Measurements from ENCODE around the gene AHNAK2.

Gene AHNAK2

GRCh38 chr14:104941508-104942365 lies 36.4 kb downstream of the AHNAK2 start:
- TF ChIP-seq CTCF (conservative IDR thresholded peaks at IDR 0.05) = no peak
- no peak overlapping the region for H3K27ac ChIP-seq

GRCh38 chr14:104940526-104941150 lies 37.5 kb downstream of the AHNAK2 start:
- H3K27ac ChIP-seq = no peak overlapping the region
- no peak; the same call in 1 of the 2 replicates for TF ChIP-seq CTCF (conservative IDR thresholded peaks at IDR 0.05)

GRCh38 chr14:104939666-104940410 lies 38.3 kb downstream of the AHNAK2 start:
- no peak overlapping the region for H3K27ac ChIP-seq
- no peak for TF ChIP-seq CTCF (conservative IDR thresholded peaks at IDR 0.05)

GRCh38 chr14:104938960-104939359 lies 39.2 kb downstream of the AHNAK2 start:
- H3K27ac ChIP-seq = no peak overlapping the region
- TF ChIP-seq CTCF (conservative IDR thresholded peaks at IDR 0.05) = no peak

- no peak for TF ChIP-seq CTCF (conservative IDR thresholded peaks at IDR 0.05)
- H3K27ac ChIP-seq = no peak overlapping the region
Observed at GRCh38 chr14:104938436-104938835, 39.7 kb downstream of the AHNAK2 start.

GRCh38 chr14:104937694-104938365 lies 40.3 kb downstream of the AHNAK2 start:
- TF ChIP-seq CTCF (conservative IDR thresholded peaks at IDR 0.05) = no peak
- no peak overlapping the region for H3K27ac ChIP-seq

Data from VCaP (cell line).